HPDE6-E6E7 (cell line): ENCODE results near the gene PIP4K2A.

Source experiments
- DNase-seq: peaks from one replicate; pipeline ENCODE4 v3.0.0; 2011; ENCODE audit warnings: missing footprints; ENCODE audit errors: extremely low spot score

The PIP4K2A gene

GRCh38 chr10:22620140-22620857 lies 94.1 kb downstream of the PIP4K2A start:
- DNase-seq, result peak; percentile 50

- DNase-seq, result no peak
Observed at GRCh38 chr10:22619101-22619500, 95.3 kb downstream of the PIP4K2A start.

- no peak for DNase-seq
Observed at GRCh38 chr10:22618078-22618785, 96.1 kb downstream of the PIP4K2A start.

GRCh38 chr10:22617516-22617915 lies 96.9 kb downstream of the PIP4K2A start:
- no peak for DNase-seq

- no peak for DNase-seq
Observed at GRCh38 chr10:22617051-22617450, 97.3 kb downstream of the PIP4K2A start.

- no peak for DNase-seq
Observed at GRCh38 chr10:22615819-22616499, 98.4 kb downstream of the PIP4K2A start.

GRCh38 chr10:22615101-22615500 lies 99.3 kb downstream of the PIP4K2A start:
- no peak for DNase-seq

GRCh38 chr10:22613011-22613410 lies 101.4 kb downstream of the PIP4K2A start:
- no peak for DNase-seq

GRCh38 chr10:22612318-22612717 lies 102.1 kb downstream of the PIP4K2A start:
- DNase-seq, result no peak

GRCh38 chr10:22611425-22612115 lies 102.8 kb downstream of the PIP4K2A start:
- no peak for DNase-seq

GRCh38 chr10:22610610-22611009 lies 103.8 kb downstream of the PIP4K2A start:
- DNase-seq, result no peak

- no peak for DNase-seq
Observed at GRCh38 chr10:22609719-22610465, 104.5 kb downstream of the PIP4K2A start.

GRCh38 chr10:22609251-22609650 lies 105.1 kb downstream of the PIP4K2A start:
- DNase-seq, result no peak

- no peak for DNase-seq
Observed at GRCh38 chr10:22607261-22607660, 107.1 kb downstream of the PIP4K2A start.

- DNase-seq, result no peak
Observed at GRCh38 chr10:22606164-22606614, 108.2 kb downstream of the PIP4K2A start.

- DNase-seq, result no peak
Observed at GRCh38 chr10:22605168-22605567, 109.2 kb downstream of the PIP4K2A start.

- no peak for DNase-seq
Observed at GRCh38 chr10:22604344-22605126, 109.8 kb downstream of the PIP4K2A start.

GRCh38 chr10:22603581-22603980 lies 110.8 kb downstream of the PIP4K2A start:
- DNase-seq, result no peak

- DNase-seq, result no peak
Observed at GRCh38 chr10:22601618-22602017, 112.8 kb downstream of the PIP4K2A start.

GRCh38 chr10:22599636-22600228 lies 114.6 kb downstream of the PIP4K2A start:
- no peak for DNase-seq
